ENCODE measurements around the gene AKR1E2. TPM values are rescaled to one million over a fixed set of nuclear protein-coding genes. Genes with fewer than 3 reads are reported as not detected.

The AKR1E2 gene
- total and polyA plus RNA-seq, 2 of the 8 experiments (the other 6 are each of a cell fraction or from before 2014, with no cell fraction given), result 2.6 to 3.5 TPM

DNA sequence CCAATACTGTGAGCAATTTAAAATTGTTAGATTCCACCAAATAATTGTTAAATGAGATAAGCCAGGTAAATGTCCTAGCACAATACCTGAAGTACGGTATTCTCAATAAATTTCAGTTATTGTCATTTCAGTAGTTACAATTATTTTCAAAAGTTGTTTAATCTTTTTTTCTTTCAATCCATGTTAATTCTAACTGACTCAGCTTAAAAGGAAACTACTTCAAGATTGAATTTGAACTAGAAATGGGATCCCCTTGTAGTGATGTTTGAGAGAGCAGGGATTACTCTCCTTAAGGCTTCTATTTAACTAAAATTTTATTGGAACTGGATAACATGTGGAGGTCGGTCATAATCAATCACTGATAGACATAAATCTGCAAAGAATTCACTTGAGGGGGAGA, 6.9 kb upstream of the AKR1E2 start:
- H4K20me1 ChIP-seq (replicated peaks in 1 of 2; ENCODE audit: control insufficient read depth in 1 of 2, insufficient read depth in 2 of 2, low read length in 2 of 2), result no peaks in the 10 kb centered on the region
- no peak for DNase-seq (ENCODE audit: low read depth in 1 of 2, low spot score in 2 of 2)
- no peak overlapping the region for H3K9ac ChIP-seq (replicated peaks in 1 of 4; ENCODE audit: extremely low read depth in 1 of 4, low read depth in 3 of 4, low read length in 3 of 4)
- H3K4me3 ChIP-seq (ENCODE audit: extremely low read depth in 1 of 4, insufficient read depth in 2 of 4, low read depth in 3 of 4, low read length in 4 of 4), result no peak overlapping the region
- no peak overlapping the region for H4K91ac ChIP-seq (replicated peaks; ENCODE audit: insufficient read length, low read length)
- no peaks in the 10 kb centered on the region for H3K4me1 ChIP-seq (replicated peaks in 1 of 4; ENCODE audit: control insufficient read depth in 3 of 4, insufficient read depth in 4 of 4, low read length in 3 of 4)
- H2BK12ac ChIP-seq (ENCODE audit: low read depth, low read length), result no peak overlapping the region
- no peak overlapping the region for H2AFZ ChIP-seq (ENCODE audit: low read length)
- H3K36me3 ChIP-seq (ENCODE audit: control insufficient read depth in 2 of 4, insufficient read depth in 4 of 4, low read length in 3 of 4), result no peaks in the 10 kb centered on the region
- peaks cover 3 to 7% of the 10 kb centered on the region in 2 experiments; a peak in 2 of 4 replicates for H3K9me3 ChIP-seq (ENCODE audit: insufficient read depth in 2 of 2, low read depth in 1 of 2, low read length in 1 of 2)
- H3K14ac ChIP-seq (ENCODE audit: insufficient read length), result no peak overlapping the region
- no peak overlapping the region for H3K4ac ChIP-seq (replicated peaks; ENCODE audit: insufficient read length, low read depth, low read length)
- H2BK120ac ChIP-seq (replicated peaks; ENCODE audit: low read depth, low read length), result no peak overlapping the region
- H3K79me1 ChIP-seq (ENCODE audit: low read depth, low read length), result no peaks in the 10 kb centered on the region
- H2BK20ac ChIP-seq (ENCODE audit: low read length), result no peak overlapping the region
- H2BK15ac ChIP-seq (ENCODE audit: low read length), result no peak overlapping the region
- H3K27me3 ChIP-seq (replicated peaks in 1 of 4; ENCODE audit: control insufficient read depth in 3 of 4, extremely low read depth in 1 of 4, insufficient read depth in 3 of 4, low read length in 3 of 4), result no peaks in the 10 kb centered on the region
- POLR2A ChIA-PET (ENCODE audit: partially characterized antibody), result no interaction called here
- no peak for FAIRE-seq
- no peaks in the 10 kb centered on the region for H3K79me2 ChIP-seq (ENCODE audit: control insufficient read depth in 1 of 2, insufficient read depth in 2 of 2, low read length in 2 of 2)
- H4K8ac ChIP-seq (ENCODE audit: extremely low read depth, insufficient read depth, low read length), result no peak overlapping the region
- WGBS, 2 experiments (ENCODE audit: extremely low coverage in 1 of 2, insufficient coverage in 1 of 2, insufficient read length in 1 of 2, insufficient replicate concordance in 2 of 2, low coverage in 1 of 2, low lambda C conversion rate in 2 of 2, missing lambda C conversion rate in 1 of 2), result 94% methylated on average over 2 of the region's 2 CpGs; no CpG with 5 or more reads in 1 of the 2 experiments
- CTCF ChIA-PET (ENCODE audit: partially characterized antibody), result no interaction called here
- no peak overlapping the region for H2AK5ac ChIP-seq (ENCODE audit: low read depth, low read length)
- TF ChIP-seq TEAD4 (IDR thresholded peaks at IDR 0.05; ENCODE audit: low read depth, low read length) (no peak), POU5F1 (IDR thresholded peaks at IDR 0.05; ENCODE audit: low read depth, low read length) (no peak), PHF8 (conservative IDR thresholded peaks at IDR 0.05; ENCODE audit: low read depth, low read length) (no peak), YY1 (IDR thresholded peaks at IDR 0.05; ENCODE audit: low read depth, low read length) (no peak), BACH1 (IDR thresholded peaks at IDR 0.05; ENCODE audit: low read length) (no peak), ZNF274 (IDR thresholded peaks at IDR 0.05; ENCODE audit: borderline replicate concordance, extremely low read depth, low read length) (no peak), SP4 (IDR thresholded peaks at IDR 0.05; ENCODE audit: low read length) (no peak), SIRT6 (IDR thresholded peaks at IDR 0.05; ENCODE audit: low read length) (no peak), KDM1A (IDR thresholded peaks at IDR 0.05; ENCODE audit: borderline replicate concordance, low read length) (no peak), CTBP2 (IDR thresholded peaks at IDR 0.05; ENCODE audit: borderline replicate concordance, insufficient read depth, insufficient read length, low read length) (no peak), CHD1 (IDR thresholded peaks at IDR 0.05; ENCODE audit: low read depth, low read length) (no peak), SP1 (IDR thresholded peaks at IDR 0.05; ENCODE audit: low read depth, low read length) (no peak), TAF7 (optimal IDR thresholded peaks at IDR 0.05; ENCODE audit: borderline replicate concordance, low read depth, low read length) (no peak), CHD2 (IDR thresholded peaks at IDR 0.05; ENCODE audit: low read length) (no peak), TBP (IDR thresholded peaks at IDR 0.05; ENCODE audit: low read depth, low read length) (no peak)
- H3K23me2 ChIP-seq (ENCODE audit: low read depth, low read length), result no peaks in the 10 kb centered on the region
- H4K5ac ChIP-seq (ENCODE audit: insufficient read length, low read depth, low read length), result no peak overlapping the region
- H3K56ac ChIP-seq (replicated peaks; ENCODE audit: insufficient read length, low read depth, low read length), result no peak overlapping the region
- H3K23ac ChIP-seq (ENCODE audit: insufficient read length), result no peak overlapping the region
- no peak overlapping the region for H3K27ac ChIP-seq (ENCODE audit: low read depth, low read length)
- no peak overlapping the region for H2BK5ac ChIP-seq (ENCODE audit: low read depth, low read length)
- no peak overlapping the region for H3K4me2 ChIP-seq (ENCODE audit: insufficient read depth in 1 of 2, low read depth in 2 of 2, low read length in 2 of 2)
- H3K18ac ChIP-seq (ENCODE audit: extremely low read depth, low read length), result no peak overlapping the region
